Measurements from ENCODE around the gene MYZAP. TPM values are rescaled to one million over a fixed set of nuclear protein-coding genes. Genes with fewer than 3 reads are reported as not detected.

Gene MYZAP
- total RNA-seq, 1 donor from 2014 or later = not detected

GRCh38 chr15:57732526-57733331, 141.0 kb downstream of the MYZAP start:
- no peak overlapping the region for H3K4me3 Mint-ChIP-seq (ENCODE audit: unreplicated experiment)
- H3K27me3 Mint-ChIP-seq (ENCODE audit: unreplicated experiment) = no peaks in the 10 kb centered on the region
- H3K27ac Mint-ChIP-seq (ENCODE audit: unreplicated experiment) = no peak overlapping the region
- DNase-seq = peak; percentile 81
- peaks cover 3% of the 10 kb centered on the region for H3K4me1 Mint-ChIP-seq (ENCODE audit: low read depth, unreplicated experiment)
- peaks cover 4% of the 10 kb centered on the region for H3K9me3 Mint-ChIP-seq (ENCODE audit: unreplicated experiment)
- H3K36me3 Mint-ChIP-seq (ENCODE audit: unreplicated experiment) = peaks cover 9% of the 10 kb centered on the region
- TF ChIP-seq CTCF (IDR thresholded peaks at IDR 0.05; ENCODE audit: partially characterized antibody, unreplicated experiment) = peak; percentile 94

- no peak for TF ChIP-seq CTCF (IDR thresholded peaks at IDR 0.05; ENCODE audit: partially characterized antibody, unreplicated experiment)
- H3K4me1 Mint-ChIP-seq (ENCODE audit: low read depth, unreplicated experiment) = peaks cover 4% of the 10 kb centered on the region
- H3K36me3 Mint-ChIP-seq (ENCODE audit: unreplicated experiment) = peaks cover 10% of the 10 kb centered on the region
- no peak overlapping the region for H3K4me3 Mint-ChIP-seq (ENCODE audit: unreplicated experiment)
- H3K27me3 Mint-ChIP-seq (ENCODE audit: unreplicated experiment) = no peaks in the 10 kb centered on the region
- no peak for DNase-seq
- peaks cover 4% of the 10 kb centered on the region for H3K9me3 Mint-ChIP-seq (ENCODE audit: unreplicated experiment)
- H3K27ac Mint-ChIP-seq (ENCODE audit: unreplicated experiment) = no peak overlapping the region
These were observed 143.2 kb downstream of the MYZAP start for GRCh38 chr15:57734860-57735259.

Other genes starting within 250 kb of the MYZAP start
- gene CGNL1, start 215.4 kb upstream of the MYZAP start, total RNA-seq (ENCODE audit: unreplicated experiment) = 5.4 TPM
- gene POLR2M, start 114.8 kb downstream of the MYZAP start, total RNA-seq (ENCODE audit: unreplicated experiment) = 41.4 TPM